Ectodermal cell (in vitro differentiated cells): ENCODE measurements around the gene RELT.

Source experiments
- H3K27ac ChIP-seq: 2 replicates; pipeline ENCODE4 v1.7.0; 2013; ENCODE audit warnings: mild to moderate bottlenecking, low read depth, low read length; ENCODE audit not compliant: insufficient read depth, poor library complexity, severe bottlenecking
- H3K27me3 ChIP-seq: 2 replicates; pipeline ENCODE4 v1.7.0; 2013; ENCODE audit warnings: mild to moderate bottlenecking, low read length; ENCODE audit not compliant: insufficient read depth, control insufficient read depth, poor library complexity, severe bottlenecking
- H3K36me3 ChIP-seq: one replicate; pipeline ENCODE4 v1.7.0; 2013; ENCODE audit warnings: low read length; ENCODE audit not compliant: control insufficient read depth, insufficient read depth
- H3K4me1 ChIP-seq: one replicate; pipeline ENCODE4 v1.7.0; 2013; ENCODE audit warnings: low read length; ENCODE audit not compliant: control insufficient read depth, insufficient read depth
- H3K4me3 ChIP-seq: 2 replicates; pipeline ENCODE4 v1.7.0; 2013; ENCODE audit warnings: low read depth, low read length, control low read depth; ENCODE audit not compliant: insufficient read depth
- H3K9me3 ChIP-seq: 2 replicates; pipeline ENCODE4 v1.7.0; 2013; ENCODE audit warnings: mild to moderate bottlenecking, low read length, moderate library complexity; ENCODE audit not compliant: control insufficient read depth
- WGBS, 2 experiments: methylation state at CpG; one replicate each; pipeline ENCODE4 v1.1.7; 2013; ENCODE audit warnings: missing lambda C conversion rate in 2 of 2; 5-methylcytosine and 5-hydroxymethylcytosine counted together

RELT gene

DNA sequence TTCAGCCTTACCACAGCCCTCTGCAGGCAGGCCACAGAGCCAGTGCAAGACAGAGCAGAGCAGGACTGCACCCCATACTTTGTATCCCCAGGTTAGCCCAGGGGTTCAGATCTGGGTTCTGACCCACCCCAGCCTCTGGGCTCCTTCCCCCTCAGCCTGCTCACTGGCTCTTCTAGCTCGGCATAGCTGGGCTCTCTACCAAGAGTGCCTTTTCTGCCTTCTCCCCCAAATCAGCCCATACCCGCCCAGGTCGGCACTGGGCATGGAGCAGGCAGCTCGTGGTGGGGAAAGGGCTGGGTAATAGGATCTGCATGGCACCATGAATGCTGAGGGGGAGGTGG lies 8.3 kb downstream of the RELT start:
- H3K27ac ChIP-seq = no peak overlapping the region
- WGBS, 2 experiments = 89 to 92% methylated on average over 4 of the region's 4 CpGs
- H3K4me3 ChIP-seq = no peak overlapping the region
- H3K4me1 ChIP-seq = peaks cover 29% of the 10 kb centered on the region
- H3K9me3 ChIP-seq = no peaks in the 10 kb centered on the region
- H3K36me3 ChIP-seq = no peaks in the 10 kb centered on the region
- H3K27me3 ChIP-seq = no peaks in the 10 kb centered on the region

GRCh38 chr11:73384872-73385689 lies 8.9 kb downstream of the RELT start:
- no peaks in the 10 kb centered on the region for H3K36me3 ChIP-seq
- 84 to 86% methylated on average over 20 to 21 of the region's 21 CpGs for WGBS, 2 experiments
- H3K27me3 ChIP-seq = no peaks in the 10 kb centered on the region
- no peak overlapping the region for H3K4me3 ChIP-seq
- no peaks in the 10 kb centered on the region for H3K9me3 ChIP-seq
- H3K4me1 ChIP-seq = peaks cover 29% of the 10 kb centered on the region
- no peak overlapping the region for H3K27ac ChIP-seq

DNA sequence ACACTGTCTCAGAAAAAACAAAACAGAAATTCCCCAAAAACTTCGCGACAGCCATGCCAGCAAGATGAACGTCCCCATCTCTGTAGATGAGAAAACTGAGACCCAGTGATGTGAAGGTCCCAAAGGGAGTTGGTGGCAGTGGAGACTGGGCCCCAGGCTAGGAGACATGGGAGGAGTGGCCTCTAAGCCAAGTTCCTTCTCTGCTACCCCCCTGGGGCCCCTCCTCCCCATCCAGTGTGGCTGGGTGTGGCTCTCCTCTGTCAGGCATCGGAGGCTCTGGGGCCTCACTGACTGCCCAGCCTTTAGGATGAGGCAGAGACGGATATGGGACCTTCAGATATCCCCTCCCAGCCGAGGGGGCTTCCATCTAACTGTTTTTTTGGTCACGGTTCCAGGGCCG lies 9.8 kb downstream of the RELT start:
- Histone ChIP-seq H3K36me3 (no peaks in the 10 kb centered on the region), H3K9me3 (no peaks in the 10 kb centered on the region), H3K4me3 (no peak overlapping the region), H3K27ac (no peak overlapping the region), H3K27me3 (no peaks in the 10 kb centered on the region), H3K4me1 (peaks cover 29% of the 10 kb centered on the region)
- WGBS, 2 experiments = 91 to 93% methylated on average over 8 of the region's 8 CpGs

- Histone ChIP-seq H3K9me3 (no peaks in the 10 kb centered on the region), H3K4me3 (no peak overlapping the region), H3K27ac (no peak overlapping the region), H3K4me1 (peaks cover 29% of the 10 kb centered on the region), H3K36me3 (no peaks in the 10 kb centered on the region), H3K27me3 (no peaks in the 10 kb centered on the region)
- WGBS, 2 experiments = 96% methylated on average over 8 of the region's 8 CpGs
Measured at GRCh38 chr11:73386546-73386945, 10.3 kb downstream of the RELT start.

DNA sequence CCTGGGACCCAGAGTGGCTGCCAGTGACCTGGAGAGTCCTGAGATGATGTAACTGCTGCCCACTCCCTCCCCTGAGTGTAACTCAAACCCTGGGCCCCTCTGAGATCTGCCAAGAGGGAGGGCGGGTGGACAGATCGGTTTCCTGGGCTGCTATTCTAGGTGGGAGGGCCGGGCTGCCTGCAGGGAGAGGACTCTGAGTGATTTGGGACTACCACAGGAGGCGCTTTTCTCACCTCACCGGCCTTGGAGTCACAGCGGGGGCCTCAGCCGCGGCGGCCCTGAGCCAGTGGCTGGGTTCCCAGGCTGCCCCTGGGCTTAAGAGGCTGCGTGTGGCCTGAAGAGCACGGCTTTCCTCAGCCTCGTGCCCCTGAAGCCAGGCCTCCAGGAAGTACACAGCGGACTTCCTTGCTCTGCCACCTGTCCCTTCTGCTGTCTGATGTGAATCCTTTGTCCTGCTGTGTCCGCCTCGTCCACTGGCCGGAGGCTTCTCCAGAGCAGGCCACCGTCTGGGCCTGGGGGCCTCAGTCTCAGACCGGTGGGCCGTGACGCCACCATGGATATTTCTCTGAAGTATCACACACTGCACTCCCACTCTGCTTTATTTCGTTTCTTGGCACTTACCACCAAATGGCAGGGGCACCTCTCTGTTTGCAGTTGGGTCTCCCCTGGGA lies 11.5 kb downstream of the RELT start:
- Histone ChIP-seq H3K36me3 (no peaks in the 10 kb centered on the region), H3K27ac (no peak overlapping the region), H3K9me3 (no peaks in the 10 kb centered on the region), H3K27me3 (no peaks in the 10 kb centered on the region), H3K4me3 (no peak overlapping the region), H3K4me1 (peaks cover 29% of the 10 kb centered on the region)
- WGBS, 2 experiments = 81 to 83% methylated on average over 21 of the region's 21 CpGs

- H3K27ac ChIP-seq = no peak overlapping the region
- H3K27me3 ChIP-seq = no peaks in the 10 kb centered on the region
- WGBS, 2 experiments = 89 to 90% methylated on average over 23 of the region's 23 CpGs
- H3K4me1 ChIP-seq = peaks cover 25% of the 10 kb centered on the region
- H3K9me3 ChIP-seq = no peaks in the 10 kb centered on the region
- no peak overlapping the region for H3K4me3 ChIP-seq
- no peaks in the 10 kb centered on the region for H3K36me3 ChIP-seq
Measured at GRCh38 chr11:73388265-73389133, 12.3 kb downstream of the RELT start.

- 87 to 90% methylated on average over 6 of the region's 6 CpGs for WGBS, 2 experiments
- Histone ChIP-seq H3K4me1 (peaks cover 19% of the 10 kb centered on the region), H3K9me3 (no peaks in the 10 kb centered on the region), H3K4me3 (no peak overlapping the region), H3K27me3 (no peaks in the 10 kb centered on the region), H3K27ac (no peak overlapping the region), H3K36me3 (no peaks in the 10 kb centered on the region)
Measured at GRCh38 chr11:73389134-73389525, 12.9 kb downstream of the RELT start.

DNA sequence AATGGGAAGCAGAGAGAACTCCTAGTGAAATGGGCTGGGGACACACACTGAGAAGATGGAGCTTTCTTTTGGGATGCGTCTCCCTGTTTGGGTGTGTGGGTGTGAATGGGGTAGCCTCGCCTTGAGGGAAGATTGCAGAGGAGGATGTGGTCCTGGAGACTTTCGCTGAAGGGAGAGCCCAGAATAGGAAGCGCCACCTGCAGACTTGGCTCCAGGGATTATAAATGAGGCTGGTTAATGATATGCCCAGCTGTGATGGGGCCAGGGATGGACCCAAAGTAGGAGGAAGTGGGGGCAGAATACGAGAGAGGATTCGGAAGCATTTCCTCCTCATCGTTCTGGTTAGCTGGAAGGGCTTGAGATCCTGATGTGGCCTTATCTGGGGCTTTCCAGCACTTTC lies 13.7 kb downstream of the RELT start:
- H3K9me3 ChIP-seq = no peaks in the 10 kb centered on the region
- 87 to 92% methylated on average over 7 of the region's 7 CpGs for WGBS, 2 experiments
- H3K4me3 ChIP-seq = no peak overlapping the region
- H3K4me1 ChIP-seq = peaks cover 15% of the 10 kb centered on the region
- H3K27ac ChIP-seq = no peak overlapping the region
- H3K36me3 ChIP-seq = peaks cover 3% of the 10 kb centered on the region
- H3K27me3 ChIP-seq = no peaks in the 10 kb centered on the region

DNA sequence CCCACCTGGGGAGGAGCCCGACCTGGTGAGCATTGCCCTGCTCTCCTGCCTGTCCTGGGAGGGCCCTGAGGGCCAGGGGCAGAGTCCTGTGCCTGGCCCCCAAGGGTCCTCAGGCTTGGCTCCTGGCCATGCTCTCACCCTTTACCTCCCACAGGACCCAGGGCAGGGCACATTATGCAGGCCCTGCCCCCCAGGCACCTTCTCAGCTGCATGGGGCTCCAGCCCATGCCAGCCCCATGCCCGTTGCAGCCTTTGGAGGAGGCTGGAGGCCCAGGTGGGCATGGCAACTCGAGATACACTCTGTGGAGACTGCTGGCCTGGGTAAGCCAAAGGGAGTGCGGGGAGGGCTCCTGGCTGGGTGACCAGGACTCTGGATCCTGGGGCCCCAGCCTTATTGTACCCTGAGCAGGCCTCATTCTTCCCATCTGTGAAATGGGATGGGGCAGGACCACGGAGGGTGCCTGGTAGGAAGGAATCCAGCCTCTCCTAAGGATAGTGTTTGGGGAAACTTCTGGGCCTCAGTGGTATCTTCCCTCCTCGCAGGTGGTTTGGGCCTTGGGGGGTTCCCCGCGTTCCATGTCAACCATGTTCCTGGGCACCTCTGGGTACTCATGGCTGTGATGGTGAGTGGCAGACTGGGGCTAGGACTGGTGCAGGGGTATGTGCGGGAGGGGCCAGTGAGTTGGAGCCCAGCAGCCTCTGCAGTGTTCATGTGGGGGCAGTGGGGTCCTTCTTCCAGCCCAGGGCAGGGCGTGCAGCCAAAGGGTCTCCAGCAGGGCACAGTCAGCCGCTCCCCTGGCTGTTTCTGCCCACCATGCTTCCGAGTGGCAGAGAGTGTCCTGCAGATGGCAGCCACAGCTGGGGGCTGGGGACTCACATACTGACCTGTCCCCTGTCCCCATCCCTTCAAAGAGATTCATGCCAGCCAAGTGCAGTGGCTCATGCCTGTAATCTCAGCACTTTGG lies 14.7 kb downstream of the RELT start:
- Histone ChIP-seq H3K4me1 (peaks cover 10% of the 10 kb centered on the region), H3K9me3 (no peaks in the 10 kb centered on the region), H3K4me3 (no peak overlapping the region), H3K27ac (no peak overlapping the region), H3K36me3 (peaks cover 5% of the 10 kb centered on the region), H3K27me3 (no peaks in the 10 kb centered on the region)
- 93 to 96% methylated on average over 12 of the region's 12 CpGs for WGBS, 2 experiments
